Neural crest cell (in vitro differentiated cells): ENCODE results near the gene UCMA. TPM values are rescaled to one million over a fixed set of nuclear protein-coding genes. Genes with fewer than 3 reads are reported as not detected.
"Not testable (repeated sequence)": the region's sequence is repeated elsewhere in the genome, so short reads cannot be mapped to it uniquely, and the experiment has no call there.

Source experiments
- DNase-seq: peaks from one replicate; pipeline ENCODE4 v3.0.0; 2021; ENCODE audit warnings: low read depth, mixed read lengths, low spot score
- H3K27ac Mint-ChIP-seq: one replicate; pipeline ENCODE4 v1.8.0; 2021; ENCODE audit warnings: mild to moderate bottlenecking, mixed read lengths; ENCODE audit not compliant: unreplicated experiment
- H3K27me3 Mint-ChIP-seq: 2 replicates; pipeline ENCODE4 v1.8.0; 2021; ENCODE audit warnings: low read depth, mild to moderate bottlenecking, mixed read lengths
- H3K36me3 Mint-ChIP-seq: 2 replicates; pipeline ENCODE4 v1.8.0; 2021; ENCODE audit warnings: low read depth, mild to moderate bottlenecking, mixed read lengths
- H3K4me1 Mint-ChIP-seq: 2 replicates; pipeline ENCODE4 v1.8.0; 2021; ENCODE audit warnings: mixed read lengths
- H3K4me3 Mint-ChIP-seq: one replicate; pipeline ENCODE4 v1.8.0; 2021; ENCODE audit warnings: mild to moderate bottlenecking, mixed read lengths
- H3K9me3 Mint-ChIP-seq: 2 replicates; pipeline ENCODE4 v1.8.0; 2021; ENCODE audit warnings: mixed read lengths
- CTCF ChIP-seq: fragments of 200-600 bp; sonication (generic); conservative IDR thresholded peaks from 2 replicates; pipeline ENCODE4 v1.5.0; 2021; ENCODE audit warnings: antibody characterized with exemption, mild to moderate bottlenecking
- total RNA-seq: library from RNA; stranded (reverse); gene quantifications from 2 replicates; pipeline ENCODE4 v1.2.1, GENCODE V29; 2021

The UCMA gene
- total RNA-seq, 1 donor from 2014 or later = not detected

GRCh38 chr10:13241613-13242012, 7.4 kb upstream of the UCMA start:
- Mint-ChIP-seq H3K27ac (no peak overlapping the region), H3K4me1 (no peaks in the 10 kb centered on the region), H3K27me3 (no peaks in the 10 kb centered on the region), H3K36me3 (no peaks in the 10 kb centered on the region), H3K4me3 (no peak overlapping the region), H3K9me3 (no peaks in the 10 kb centered on the region)
- DNase-seq = no peak
- no peak for TF ChIP-seq CTCF

GRCh38 chr10:13239923-13240322, 5.7 kb upstream of the UCMA start:
- DNase-seq = no peak
- no peak overlapping the region for H3K4me3 Mint-ChIP-seq
- no peak for TF ChIP-seq CTCF
- no peaks in the 10 kb centered on the region for H3K36me3 Mint-ChIP-seq
- H3K27ac Mint-ChIP-seq = no peak overlapping the region
- H3K27me3 Mint-ChIP-seq = no peaks in the 10 kb centered on the region
- H3K4me1 Mint-ChIP-seq = no peaks in the 10 kb centered on the region
- H3K9me3 Mint-ChIP-seq = no peaks in the 10 kb centered on the region

- DNase-seq = no peak
- Mint-ChIP-seq H3K36me3 (no peaks in the 10 kb centered on the region), H3K4me1 (no peaks in the 10 kb centered on the region), H3K4me3 (no peak overlapping the region), H3K27ac (no peak overlapping the region), H3K27me3 (no peaks in the 10 kb centered on the region), H3K9me3 (no peaks in the 10 kb centered on the region)
- no peak for TF ChIP-seq CTCF
Measured at GRCh38 chr10:13238271-13239077, 4.3 kb upstream of the UCMA start.

GRCh38 chr10:13236638-13237037, 2.5 kb upstream of the UCMA start:
- Mint-ChIP-seq H3K9me3 (no peaks in the 10 kb centered on the region), H3K4me3 (no peak overlapping the region), H3K27ac (no peak overlapping the region), H3K36me3 (no peaks in the 10 kb centered on the region), H3K4me1 (no peaks in the 10 kb centered on the region), H3K27me3 (no peaks in the 10 kb centered on the region)
- no peak for TF ChIP-seq CTCF
- DNase-seq = no peak

GRCh38 chr10:13234736-13235135, 562 bp upstream of the UCMA start:
- not testable (repeated sequence) for H3K4me3 Mint-ChIP-seq, H3K27ac Mint-ChIP-seq, H3K36me3 Mint-ChIP-seq

GRCh38 chr10:13233358-13233757, 816 bp downstream of the UCMA start:
- TF ChIP-seq CTCF = no peak
- H3K4me1 Mint-ChIP-seq = no peaks in the 10 kb centered on the region
- no peaks in the 10 kb centered on the region for H3K27me3 Mint-ChIP-seq
- no peak overlapping the region for H3K4me3 Mint-ChIP-seq
- no peaks in the 10 kb centered on the region for H3K36me3 Mint-ChIP-seq
- DNase-seq = no peak
- H3K9me3 Mint-ChIP-seq = no peaks in the 10 kb centered on the region
- H3K27ac Mint-ChIP-seq = no peak overlapping the region

More at GRCh38 chr10:13234736-13235135, 562 bp upstream of the UCMA start:
- not testable (repeated sequence) for H3K4me1 Mint-ChIP-seq, H3K9me3 Mint-ChIP-seq, H3K27me3 Mint-ChIP-seq, DNase-seq
